Thyroid gland (tissue), 4 donors: ENCODE measurements around the gene IPO9.
"Not testable (repeated sequence)": the region's sequence is repeated elsewhere in the genome, so short reads cannot be mapped to it uniquely, and the experiment has no call there.

ENCODE experiments used
- CTCF ChIP-seq, 6 experiments: fragments of 200-600 bp in 3 of 6; fragments of 450-650 bp in 3 of 6; sonication (generic) in 3 of 6; IDR thresholded peaks; one replicate each; pipeline ENCODE4 v1.5.1; 2016 to 2019; ENCODE audit warnings: antibody characterized with exemption in 6 of 6, mild to moderate bottlenecking in 2 of 6, inconsistent platforms in 1 of 6, moderate library complexity in 1 of 6
- POLR2A ChIP-seq, 2 donors: fragments of 450-650 bp; IDR thresholded peaks; one replicate each; pipeline ENCODE4 v1.6.1; 2017; ENCODE audit warnings: antibody characterized with exemption in 2 of 2, mild to moderate bottlenecking in 2 of 2, moderate library complexity in 1 of 2

DNA sequence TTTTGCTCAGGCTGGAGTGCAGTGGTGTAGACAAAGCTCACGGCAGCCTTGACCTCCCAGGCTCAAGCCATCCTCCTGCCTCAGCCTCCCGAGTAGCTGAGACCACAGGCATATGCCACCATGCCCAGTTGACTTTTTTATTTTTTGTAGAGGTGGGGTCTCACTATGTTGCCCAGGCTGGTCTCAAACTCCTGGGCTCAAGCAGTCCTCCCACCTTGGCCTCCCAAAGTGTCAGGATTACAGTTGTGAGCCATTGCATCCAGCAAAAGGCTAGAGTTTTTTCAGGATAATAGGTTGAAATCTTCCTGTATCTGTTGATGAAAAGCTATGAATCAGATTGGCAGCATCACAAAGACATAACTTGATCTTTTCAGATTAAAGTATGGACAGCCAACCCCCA is 27.8 kb downstream of the IPO9 start:
- not testable (repeated sequence) for TF ChIP-seq CTCF, POLR2A (IDR thresholded peaks at IDR 0.05)
